HEK293 (cell line): Measurements from ENCODE around the gene SLC30A1.

ENCODE experiments used
- TRIM28 ChIP-seq: IDR thresholded peaks from 2 replicates; pipeline ENCODE4 v1.6.1; 2011; ENCODE audit warnings: low read length, control low read depth, borderline replicate concordance
- ZNF248 ChIP-seq: fragments of 450-650 bp; formaldehyde crosslinking; IDR thresholded peaks from 2 replicates; pipeline ENCODE4 v1.5.1; 2017; ENCODE audit warnings: missing biosample characterization, missing genetic modification characterization
- TF ChIP-seq, protein P1 (sequence below): fragments of 450-650 bp; formaldehyde crosslinking; IDR thresholded peaks from 2 replicates; pipeline ENCODE4 v1.5.1; 2016; ENCODE audit warnings: missing biosample characterization, missing genetic modification characterization
- TF ChIP-seq, protein P2 (sequence below): fragments of 450-650 bp; formaldehyde crosslinking; IDR thresholded peaks from 2 replicates; pipeline ENCODE4 v1.5.1; 2017; ENCODE audit warnings: missing biosample characterization, missing genetic modification characterization
- TF ChIP-seq, protein P3 (sequence below): fragments of 450-650 bp; formaldehyde crosslinking; IDR thresholded peaks from 2 replicates; pipeline ENCODE4 v1.5.1; 2016; ENCODE audit warnings: missing biosample characterization, missing genetic modification characterization

DNA sequence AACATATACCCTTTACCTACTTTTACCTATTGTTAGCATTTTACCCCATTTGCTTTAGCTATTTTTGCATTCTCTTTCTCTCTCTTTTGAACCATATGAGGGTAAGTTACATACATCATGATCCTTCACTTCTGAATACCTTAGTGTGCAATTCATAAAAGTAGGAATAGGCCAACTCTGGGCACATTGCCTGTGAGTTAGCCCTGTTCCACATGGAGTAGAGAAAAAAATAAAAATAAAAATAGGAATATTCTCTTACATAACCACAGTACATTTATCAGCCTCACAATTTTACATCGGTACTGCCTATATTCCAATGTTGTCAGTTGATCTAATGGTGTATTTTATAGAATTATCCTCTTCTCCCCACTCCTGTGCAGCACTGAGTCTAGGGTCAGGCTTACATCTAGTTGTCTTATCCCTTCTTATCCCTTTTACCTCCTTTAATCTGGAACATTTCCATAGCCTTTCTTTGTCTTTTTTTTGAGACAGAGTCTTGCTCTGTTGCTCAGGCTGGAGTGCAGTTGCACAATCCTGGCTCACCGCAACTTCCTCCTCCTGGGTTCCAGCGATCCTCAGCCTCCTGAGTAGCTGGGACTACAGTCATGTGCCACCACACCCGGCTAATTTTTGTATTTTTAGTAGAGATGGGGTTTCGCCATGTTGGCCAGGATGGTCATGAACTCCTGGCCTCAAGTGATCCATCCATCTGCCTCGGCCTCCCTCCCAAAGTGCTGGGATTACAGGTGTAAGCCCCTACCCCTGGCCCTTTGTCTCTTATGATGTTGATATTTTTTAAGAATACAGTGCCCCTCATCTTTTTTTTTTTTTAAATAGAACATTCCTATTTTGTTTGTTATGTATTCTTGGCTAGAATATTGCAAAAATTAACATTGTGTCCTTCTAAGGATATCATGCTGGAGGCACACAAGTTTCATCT is 11.1 kb upstream of the SLC30A1 start:
- TF ChIP-seq, protein P1, sequence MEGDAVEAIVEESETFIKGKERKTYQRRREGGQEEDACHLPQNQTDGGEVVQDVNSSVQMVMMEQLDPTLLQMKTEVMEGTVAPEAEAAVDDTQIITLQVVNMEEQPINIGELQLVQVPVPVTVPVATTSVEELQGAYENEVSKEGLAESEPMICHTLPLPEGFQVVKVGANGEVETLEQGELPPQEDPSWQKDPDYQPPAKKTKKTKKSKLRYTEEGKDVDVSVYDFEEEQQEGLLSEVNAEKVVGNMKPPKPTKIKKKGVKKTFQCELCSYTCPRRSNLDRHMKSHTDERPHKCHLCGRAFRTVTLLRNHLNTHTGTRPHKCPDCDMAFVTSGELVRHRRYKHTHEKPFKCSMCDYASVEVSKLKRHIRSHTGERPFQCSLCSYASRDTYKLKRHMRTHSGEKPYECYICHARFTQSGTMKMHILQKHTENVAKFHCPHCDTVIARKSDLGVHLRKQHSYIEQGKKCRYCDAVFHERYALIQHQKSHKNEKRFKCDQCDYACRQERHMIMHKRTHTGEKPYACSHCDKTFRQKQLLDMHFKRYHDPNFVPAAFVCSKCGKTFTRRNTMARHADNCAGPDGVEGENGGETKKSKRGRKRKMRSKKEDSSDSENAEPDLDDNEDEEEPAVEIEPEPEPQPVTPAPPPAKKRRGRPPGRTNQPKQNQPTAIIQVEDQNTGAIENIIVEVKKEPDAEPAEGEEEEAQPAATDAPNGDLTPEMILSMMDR, result no peak
- TF ChIP-seq, protein P2, sequence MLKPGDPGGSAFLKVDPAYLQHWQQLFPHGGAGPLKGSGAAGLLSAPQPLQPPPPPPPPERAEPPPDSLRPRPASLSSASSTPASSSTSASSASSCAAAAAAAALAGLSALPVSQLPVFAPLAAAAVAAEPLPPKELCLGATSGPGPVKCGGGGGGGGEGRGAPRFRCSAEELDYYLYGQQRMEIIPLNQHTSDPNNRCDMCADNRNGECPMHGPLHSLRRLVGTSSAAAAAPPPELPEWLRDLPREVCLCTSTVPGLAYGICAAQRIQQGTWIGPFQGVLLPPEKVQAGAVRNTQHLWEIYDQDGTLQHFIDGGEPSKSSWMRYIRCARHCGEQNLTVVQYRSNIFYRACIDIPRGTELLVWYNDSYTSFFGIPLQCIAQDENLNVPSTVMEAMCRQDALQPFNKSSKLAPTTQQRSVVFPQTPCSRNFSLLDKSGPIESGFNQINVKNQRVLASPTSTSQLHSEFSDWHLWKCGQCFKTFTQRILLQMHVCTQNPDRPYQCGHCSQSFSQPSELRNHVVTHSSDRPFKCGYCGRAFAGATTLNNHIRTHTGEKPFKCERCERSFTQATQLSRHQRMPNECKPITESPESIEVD (tag by site-specific recombination), result no peak
- TF ChIP-seq, protein P3, sequence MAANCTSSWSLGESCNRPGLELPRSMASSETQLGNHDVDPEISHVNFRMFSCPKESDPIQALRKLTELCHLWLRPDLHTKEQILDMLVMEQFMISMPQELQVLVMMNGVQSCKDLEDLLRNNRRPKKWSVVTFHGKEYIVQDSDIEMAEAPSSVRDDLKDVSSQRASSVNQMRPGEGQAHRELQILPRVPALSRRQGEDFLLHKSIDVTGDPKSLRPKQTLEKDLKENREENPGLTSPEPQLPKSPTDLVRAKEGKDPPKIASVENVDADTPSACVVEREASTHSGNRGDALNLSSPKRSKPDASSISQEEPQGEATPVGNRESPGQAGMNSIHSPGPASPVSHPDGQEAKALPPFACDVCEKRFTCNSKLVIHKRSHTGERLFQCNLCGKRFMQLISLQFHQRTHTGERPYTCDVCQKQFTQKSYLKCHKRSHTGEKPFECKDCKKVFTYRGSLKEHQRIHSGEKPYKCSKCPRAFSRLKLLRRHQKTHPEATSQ (tag by site-specific recombination), result no peak
- TF ChIP-seq ZNF248 (tag by site-specific recombination) (no peak), TRIM28 (no peak)
